ENCODE data around the gene ADAT1.

ADAT1 gene

DNA sequence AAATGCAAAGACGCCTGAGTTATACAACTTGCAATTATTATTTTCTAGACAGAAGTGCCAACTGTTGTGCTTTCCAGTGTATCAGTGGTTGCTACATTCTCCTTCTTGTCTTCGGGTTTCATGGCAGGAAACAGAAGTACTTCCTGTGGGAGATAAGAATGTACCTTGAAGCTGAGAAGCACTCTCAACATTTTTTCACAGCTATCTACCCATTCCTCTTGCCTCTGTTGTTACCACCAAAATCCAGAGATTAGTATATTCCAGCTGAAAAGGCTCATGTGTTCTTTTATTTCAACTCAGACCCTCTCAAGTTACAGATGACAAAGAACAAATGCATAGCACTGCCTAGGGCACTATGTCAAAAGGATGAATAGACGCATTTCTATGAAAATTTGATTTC is 4.8 kb upstream of the ADAT1 start:
- Histone ChIP-seq H3K4me1 (ENCODE audit: control insufficient read depth, insufficient read depth, low read length) (no peaks in the 10 kb centered on the region; the same call in 1 of the 2 replicates), H3K27ac (ENCODE audit: extremely low read depth, low read depth, low read length) (no peak overlapping the region), H3K9me3 (ENCODE audit: control insufficient read depth, insufficient read depth, low read depth, low read length) (no peaks in the 10 kb centered on the region), H3K4me3 (ENCODE audit: low read depth, low read length) (no peak overlapping the region), H3K36me3 (ENCODE audit: control insufficient read depth in 2 of 2, insufficient read depth in 1 of 2, low read length in 2 of 2) (peaks cover 8 to 71% of the 10 kb centered on the region in 2 experiments; a peak in 2 of 3 replicates)
- POLR2A ChIA-PET = interaction anchor here (1.3 kb wide), 1 partner anchor 20 kb away, joined by 3 read pairs; the partner anchor contains the start of genes KARS1 and TERF2IP
- CTCF ChIA-PET = interaction anchor here (0.6 kb wide), 1 partner anchor 143 kb away, joined by 5 read pairs; no protein-coding TSS in a partner anchor
- TF ChIP-seq ZNF23 (tag by site-specific recombination; IDR thresholded peaks at IDR 0.05; ENCODE audit: borderline replicate concordance) (no peak), BCL11B (tag by site-specific recombination; IDR thresholded peaks at IDR 0.05; ENCODE audit: low read depth) (no peak), ZNF311 (tag by site-specific recombination; IDR thresholded peaks at IDR 0.05; ENCODE audit: borderline replicate concordance) (no peak), ZNF274 (IDR thresholded peaks at IDR 0.05; ENCODE audit: low read length) (no peak), ZNF274 (tag by site-specific recombination; IDR thresholded peaks at IDR 0.05; ENCODE audit: borderline replicate concordance) (no peak), BCL11A (tag by site-specific recombination; IDR thresholded peaks at IDR 0.05; ENCODE audit: low read depth) (no peak), ZNF416 (tag by site-specific recombination; IDR thresholded peaks at IDR 0.05) (no peak), ZNF776 (tag by site-specific recombination; IDR thresholded peaks at IDR 0.05; ENCODE audit: borderline replicate concordance) (no peak), KLF10 (tag by site-specific recombination; IDR thresholded peaks at IDR 0.05) (no peak)
- TF ChIP-seq, protein P1, sequence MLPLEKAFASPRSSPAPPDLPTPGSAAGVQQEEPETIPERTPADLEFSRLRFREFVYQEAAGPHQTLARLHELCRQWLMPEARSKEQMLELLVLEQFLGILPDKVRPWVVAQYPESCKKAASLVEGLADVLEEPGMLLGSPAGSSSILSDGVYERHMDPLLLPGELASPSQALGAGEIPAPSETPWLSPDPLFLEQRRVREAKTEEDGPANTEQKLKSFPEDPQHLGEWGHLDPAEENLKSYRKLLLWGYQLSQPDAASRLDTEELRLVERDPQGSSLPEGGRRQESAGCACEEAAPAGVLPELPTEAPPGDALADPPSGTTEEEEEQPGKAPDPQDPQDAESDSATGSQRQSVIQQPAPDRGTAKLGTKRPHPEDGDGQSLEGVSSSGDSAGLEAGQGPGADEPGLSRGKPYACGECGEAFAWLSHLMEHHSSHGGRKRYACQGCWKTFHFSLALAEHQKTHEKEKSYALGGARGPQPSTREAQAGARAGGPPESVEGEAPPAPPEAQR (tag by site-specific recombination; IDR thresholded peaks at IDR 0.05) = no peak

DNA sequence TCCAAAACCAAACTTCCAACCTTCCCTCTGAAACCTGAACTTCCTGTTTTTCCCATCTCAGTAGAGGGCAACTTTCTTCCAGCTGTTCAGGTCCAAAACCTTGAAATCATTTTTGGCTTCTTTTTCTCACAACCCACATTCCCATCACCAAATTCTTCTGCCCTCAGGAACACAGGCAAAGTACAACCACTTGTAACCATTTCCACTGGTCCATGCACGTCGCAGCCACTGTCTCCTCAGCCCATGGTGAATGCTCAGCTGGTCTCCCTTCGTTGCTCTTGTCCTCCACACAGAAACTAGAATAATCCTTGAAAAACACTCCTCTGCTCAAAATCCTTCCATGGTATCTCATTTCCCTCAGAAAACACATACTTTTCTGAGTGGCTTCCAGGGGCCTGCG is 3.7 kb upstream of the ADAT1 start:
- no peak overlapping the region for H3K4me3 ChIP-seq (ENCODE audit: low read depth, low read length)
- peaks cover 6% of the 10 kb centered on the region; the same call in 1 of the 2 replicates for H3K4me1 ChIP-seq (ENCODE audit: control insufficient read depth, insufficient read depth, low read length)
- no peak overlapping the region for H3K27ac ChIP-seq (ENCODE audit: extremely low read depth, low read depth, low read length)
- peaks cover 8 to 61% of the 10 kb centered on the region in 2 experiments; a peak in 2 of 3 replicates for H3K36me3 ChIP-seq (ENCODE audit: control insufficient read depth in 2 of 2, insufficient read depth in 1 of 2, low read length in 2 of 2)
- ChIA-PET CTCF (interaction anchor here (0.8 to 1.6 kb wide), 2 partner anchors 15 to 137 kb away, joined by 3 to 4 read pairs; no protein-coding TSS in a partner anchor), POLR2A (no interaction called here)
- no peak for TF ChIP-seq ZNF747 (tag by site-specific recombination; IDR thresholded peaks at IDR 0.05)
- no peaks in the 10 kb centered on the region for H3K9me3 ChIP-seq (ENCODE audit: control insufficient read depth, insufficient read depth, low read depth, low read length)

- CTCF ChIA-PET = no interaction called here
- POLR2A ChIA-PET = no interaction called here
- H3K36me3 ChIP-seq (ENCODE audit: control insufficient read depth in 2 of 2, insufficient read depth in 1 of 2, low read length in 2 of 2) = peaks cover 4 to 52% of the 10 kb centered on the region in 2 experiments; a peak in 2 of 3 replicates
- peaks cover 6% of the 10 kb centered on the region; the same call in 1 of the 2 replicates for H3K4me1 ChIP-seq (ENCODE audit: control insufficient read depth, insufficient read depth, low read length)
- no peaks in the 10 kb centered on the region for H3K9me3 ChIP-seq (ENCODE audit: control insufficient read depth, insufficient read depth, low read depth, low read length)
- H3K27ac ChIP-seq (ENCODE audit: extremely low read depth, low read depth, low read length) = 0 out of 2 replicates have a peak overlapping the region, but pooled peaks have one; percentile 11
- H3K4me3 ChIP-seq (ENCODE audit: low read depth, low read length) = no peak overlapping the region
- peak; percentile 84 for TF ChIP-seq ZNF629 (tag by site-specific recombination; IDR thresholded peaks at IDR 0.05)
- TF ChIP-seq ZNF623 (tag by site-specific recombination; IDR thresholded peaks at IDR 0.05) = no peak
- 0 out of 2 replicates have a peak, but pooled peaks have one; percentile 18 for TF ChIP-seq ZNF664 (tag by site-specific recombination; IDR thresholded peaks at IDR 0.05)
- TF ChIP-seq ZNF324 (tag by site-specific recombination; IDR thresholded peaks at IDR 0.05) = 0 out of 2 replicates have a peak, but pooled peaks have one; percentile 36
- peak; percentile 88 for TF ChIP-seq ZBTB48 (tag by site-specific recombination; IDR thresholded peaks at IDR 0.05)
- TF ChIP-seq ZNF394 (tag by site-specific recombination; IDR thresholded peaks at IDR 0.05; ENCODE audit: borderline replicate concordance) = no peak; the same call in 1 of the 2 replicates
- TF ChIP-seq, protein P2, sequence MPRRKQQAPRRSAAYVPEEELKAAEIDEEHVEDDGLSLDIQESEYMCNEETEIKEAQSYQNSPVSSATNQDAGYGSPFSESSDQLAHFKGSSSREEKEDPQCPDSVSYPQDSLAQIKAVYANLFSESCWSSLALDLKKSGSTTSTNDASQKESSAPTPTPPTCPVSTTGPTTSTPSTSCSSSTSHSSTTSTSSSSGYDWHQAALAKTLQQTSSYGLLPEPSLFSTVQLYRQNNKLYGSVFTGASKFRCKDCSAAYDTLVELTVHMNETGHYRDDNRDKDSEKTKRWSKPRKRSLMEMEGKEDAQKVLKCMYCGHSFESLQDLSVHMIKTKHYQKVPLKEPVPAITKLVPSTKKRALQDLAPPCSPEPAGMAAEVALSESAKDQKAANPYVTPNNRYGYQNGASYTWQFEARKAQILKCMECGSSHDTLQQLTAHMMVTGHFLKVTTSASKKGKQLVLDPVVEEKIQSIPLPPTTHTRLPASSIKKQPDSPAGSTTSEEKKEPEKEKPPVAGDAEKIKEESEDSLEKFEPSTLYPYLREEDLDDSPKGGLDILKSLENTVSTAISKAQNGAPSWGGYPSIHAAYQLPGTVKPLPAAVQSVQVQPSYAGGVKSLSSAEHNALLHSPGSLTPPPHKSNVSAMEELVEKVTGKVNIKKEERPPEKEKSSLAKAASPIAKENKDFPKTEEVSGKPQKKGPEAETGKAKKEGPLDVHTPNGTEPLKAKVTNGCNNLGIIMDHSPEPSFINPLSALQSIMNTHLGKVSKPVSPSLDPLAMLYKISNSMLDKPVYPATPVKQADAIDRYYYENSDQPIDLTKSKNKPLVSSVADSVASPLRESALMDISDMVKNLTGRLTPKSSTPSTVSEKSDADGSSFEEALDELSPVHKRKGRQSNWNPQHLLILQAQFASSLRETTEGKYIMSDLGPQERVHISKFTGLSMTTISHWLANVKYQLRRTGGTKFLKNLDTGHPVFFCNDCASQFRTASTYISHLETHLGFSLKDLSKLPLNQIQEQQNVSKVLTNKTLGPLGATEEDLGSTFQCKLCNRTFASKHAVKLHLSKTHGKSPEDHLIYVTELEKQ (tag by site-specific recombination; IDR thresholded peaks at IDR 0.05; ENCODE audit: borderline replicate concordance) = peak; percentile 72; the same call in 1 of the 2 replicates
- TF ChIP-seq, protein P3, sequence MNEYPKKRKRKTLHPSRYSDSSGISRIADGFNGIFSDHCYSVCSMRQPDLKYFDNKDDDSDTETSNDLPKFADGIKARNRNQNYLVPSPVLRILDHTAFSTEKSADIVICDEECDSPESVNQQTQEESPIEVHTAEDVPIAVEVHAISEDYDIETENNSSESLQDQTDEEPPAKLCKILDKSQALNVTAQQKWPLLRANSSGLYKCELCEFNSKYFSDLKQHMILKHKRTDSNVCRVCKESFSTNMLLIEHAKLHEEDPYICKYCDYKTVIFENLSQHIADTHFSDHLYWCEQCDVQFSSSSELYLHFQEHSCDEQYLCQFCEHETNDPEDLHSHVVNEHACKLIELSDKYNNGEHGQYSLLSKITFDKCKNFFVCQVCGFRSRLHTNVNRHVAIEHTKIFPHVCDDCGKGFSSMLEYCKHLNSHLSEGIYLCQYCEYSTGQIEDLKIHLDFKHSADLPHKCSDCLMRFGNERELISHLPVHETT (tag by site-specific recombination; IDR thresholded peaks at IDR 0.05) = peak; percentile 73
- TF ChIP-seq ZNF621 (tag by site-specific recombination; IDR thresholded peaks at IDR 0.05) = no peak
- TF ChIP-seq KLF1 (tag by site-specific recombination; IDR thresholded peaks at IDR 0.05) = 0 out of 2 replicates have a peak, but pooled peaks have one; percentile 34
- TF ChIP-seq ZEB2 (tag by site-specific recombination; IDR thresholded peaks at IDR 0.05) = peak; percentile 90
- peak; percentile 49; the same call in 1 of the 2 replicates for TF ChIP-seq FEZF1 (tag by site-specific recombination; IDR thresholded peaks at IDR 0.05)
- no peak for TF ChIP-seq ZNF404 (tag by site-specific recombination; IDR thresholded peaks at IDR 0.05)
- TF ChIP-seq ZNF174 (tag by site-specific recombination; IDR thresholded peaks at IDR 0.05) = no peak
- TF ChIP-seq PRDM1 (tag by site-specific recombination; IDR thresholded peaks at IDR 0.05) = peak; percentile 93
- TF ChIP-seq ZNF366 (tag by site-specific recombination; conservative IDR thresholded peaks at IDR 0.05) = peak; percentile 83
Measured at GRCh38 chr16:75624921-75625334, 1.8 kb upstream of the ADAT1 start.
